Measurements from ENCODE around the gene COX10.
A peak's percentile ranks its signal among the peaks of the same experiment; 100 is the strongest.

The COX10 gene

GRCh38 chr17:14201021-14201987 is 132.0 kb downstream of the COX10 start:
- TF ChIP-seq CTCF (IDR thresholded peaks at IDR 0.05; ENCODE audit: insufficient read depth, low read depth, low read length, missing control alignments) = no peak
- H3K4me3 ChIP-seq (ENCODE audit: low read depth, low read length) = no peak overlapping the region
- DNase-seq (ENCODE audit: low read depth) = no peak

- DNase-seq (ENCODE audit: low read depth) = no peak
- no peak for TF ChIP-seq CTCF (IDR thresholded peaks at IDR 0.05; ENCODE audit: insufficient read depth, low read depth, low read length, missing control alignments)
- no peak overlapping the region for H3K4me3 ChIP-seq (ENCODE audit: low read depth, low read length)
These were observed 132.7 kb downstream of the COX10 start for GRCh38 chr17:14201988-14202380.

DNA sequence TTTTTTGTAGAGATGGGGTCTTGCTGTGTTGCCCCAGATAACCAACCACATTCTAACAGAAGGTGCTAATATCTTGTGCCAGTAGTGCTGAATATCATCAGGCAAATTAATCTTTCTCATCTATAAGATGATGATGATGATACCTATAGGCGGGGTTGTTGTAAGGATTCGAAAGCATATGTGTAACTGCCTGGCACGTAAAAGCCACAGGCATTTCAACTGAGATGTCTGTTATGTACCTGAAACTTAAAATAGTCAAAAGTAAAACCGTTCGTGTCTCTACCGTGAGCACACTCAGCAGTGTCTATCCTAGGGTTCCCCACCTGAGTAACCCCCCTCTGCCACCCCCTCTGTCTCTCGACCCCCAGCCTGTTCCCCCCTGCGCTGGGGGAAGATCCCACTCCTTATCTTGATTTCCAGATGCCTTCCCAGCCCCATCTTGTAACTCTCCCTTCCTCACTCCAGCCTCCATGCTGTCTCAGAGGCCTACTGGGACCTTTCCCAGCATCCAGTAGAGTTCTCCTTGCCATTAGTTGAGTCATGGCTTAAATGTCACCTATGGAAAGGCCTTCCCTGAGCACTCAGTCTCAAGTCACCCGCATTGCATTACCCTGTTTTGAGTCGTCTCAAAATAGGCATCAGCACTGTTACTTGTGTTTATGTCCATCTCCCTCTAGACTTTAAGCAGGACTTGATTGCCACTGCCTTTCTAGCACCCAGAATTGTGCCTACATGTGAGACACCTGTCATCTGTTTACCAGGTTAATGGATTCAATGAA is 133.3 kb downstream of the COX10 start:
- TF ChIP-seq CTCF (IDR thresholded peaks at IDR 0.05; ENCODE audit: insufficient read depth, low read depth, low read length, missing control alignments) = no peak
- no peak for DNase-seq (ENCODE audit: low read depth)
- H3K4me3 ChIP-seq (ENCODE audit: low read depth, low read length) = no peak overlapping the region

DNA sequence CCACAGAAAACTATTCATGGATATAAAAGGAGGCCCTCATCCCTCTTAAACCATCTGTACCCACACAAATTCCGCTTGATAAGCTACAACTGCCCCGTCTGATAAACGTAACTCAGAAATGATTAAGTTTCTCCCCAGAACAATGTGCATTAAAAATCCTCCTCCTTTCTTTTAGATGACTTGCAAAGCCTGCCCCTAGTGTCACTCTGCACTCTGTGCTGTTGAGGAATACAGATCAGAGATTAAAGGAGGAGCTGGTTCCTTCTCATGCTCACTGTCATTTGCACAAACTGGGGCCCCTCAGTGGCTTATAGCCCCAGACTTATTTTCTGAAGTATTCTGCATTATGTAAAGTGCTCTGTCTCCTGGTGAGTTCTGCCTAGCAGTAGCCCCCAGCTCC is 134.1 kb downstream of the COX10 start:
- no peak overlapping the region for H3K4me3 ChIP-seq (ENCODE audit: low read depth, low read length)
- DNase-seq (ENCODE audit: low read depth) = no peak
- peak; percentile 4 for TF ChIP-seq CTCF (IDR thresholded peaks at IDR 0.05; ENCODE audit: insufficient read depth, low read depth, low read length, missing control alignments)

DNA sequence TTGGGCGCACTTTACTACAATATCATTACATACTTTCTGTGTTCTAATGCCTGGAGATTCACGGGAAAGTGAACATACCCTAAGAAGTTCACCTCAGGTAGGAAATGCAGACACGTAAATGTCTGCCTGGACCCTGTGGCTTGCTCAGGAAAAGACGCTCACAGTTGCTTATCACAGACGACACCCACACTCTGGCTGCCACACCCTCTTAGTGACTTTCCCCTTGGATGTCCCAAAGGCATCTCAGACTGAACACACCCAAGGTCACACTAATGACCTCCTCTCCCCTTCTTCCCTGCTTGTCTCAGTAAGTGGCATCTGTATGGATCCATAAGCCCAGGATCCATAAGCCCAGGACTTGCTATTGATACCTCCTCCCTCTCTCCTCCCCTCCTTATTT is 134.8 kb downstream of the COX10 start:
- DNase-seq (ENCODE audit: low read depth) = no peak
- TF ChIP-seq CTCF (IDR thresholded peaks at IDR 0.05; ENCODE audit: insufficient read depth, low read depth, low read length, missing control alignments) = no peak
- no peak overlapping the region for H3K4me3 ChIP-seq (ENCODE audit: low read depth, low read length)

- DNase-seq (ENCODE audit: low read depth) = no peak
- TF ChIP-seq CTCF (IDR thresholded peaks at IDR 0.05; ENCODE audit: insufficient read depth, low read depth, low read length, missing control alignments) = no peak
- no peak overlapping the region for H3K4me3 ChIP-seq (ENCODE audit: low read depth, low read length)
These were observed 135.2 kb downstream of the COX10 start for GRCh38 chr17:14204546-14204945.
